ENCODE results near the gene SPPL3. TPM values are rescaled to one million over a fixed set of nuclear protein-coding genes. Genes with fewer than 3 reads are reported as not detected.
"Not testable (repeated sequence)": the region's sequence is repeated elsewhere in the genome, so short reads cannot be mapped to it uniquely, and the experiment has no call there.

SPPL3 gene
- total RNA-seq, 1 experiment from 2014 or later, result 32.5 TPM

DNA sequence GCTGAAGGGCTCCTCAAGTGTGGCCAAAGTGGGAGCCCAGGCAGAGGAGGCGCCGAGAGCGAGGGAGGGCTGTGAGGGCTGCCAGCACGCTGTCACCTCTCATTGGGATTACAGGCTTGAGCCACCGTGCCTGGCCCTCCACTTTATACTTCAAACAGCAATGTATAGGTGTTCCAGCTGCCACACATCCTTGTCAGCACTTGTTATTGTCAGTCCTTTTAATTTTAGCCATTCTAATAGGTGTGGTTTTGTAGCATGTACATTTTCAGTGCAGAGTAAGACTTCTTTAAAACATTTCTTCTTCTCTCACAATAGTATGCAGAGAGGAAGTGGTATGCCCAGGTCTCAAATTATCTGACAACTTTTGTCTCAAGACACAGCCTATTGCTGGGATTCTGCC is 46.6 kb upstream of the SPPL3 start:
- no peaks in the 10 kb centered on the region for H3K4me1 Mint-ChIP-seq
- no peak for ATAC-seq
- POLR2A ChIA-PET, result no interaction called here
- DNase-seq (ENCODE audit: low spot score), result no peak
- CTCF ChIA-PET, result no interaction called here
- H3K27me3 Mint-ChIP-seq (ENCODE audit: low read depth), result no peaks in the 10 kb centered on the region
- H3K4me3 Mint-ChIP-seq, result no peak overlapping the region
- H3K36me3 Mint-ChIP-seq, result no peaks in the 10 kb centered on the region
- peaks cover 13% of the 10 kb centered on the region for H3K9me3 Mint-ChIP-seq
- no peak overlapping the region for H3K27ac Mint-ChIP-seq
- TF ChIP-seq E2F1 (CRISPR knock-in tag; IDR thresholded peaks at IDR 0.05) (no peak), ATF1 (CRISPR knock-in tag; IDR thresholded peaks at IDR 0.05) (no peak)

GRCh38 chr12:120950260-120950799 is 46.2 kb upstream of the SPPL3 start:
- POLR2A ChIA-PET; CTCF ChIA-PET; H3K36me3 Mint-ChIP-seq; ATAC-seq; H3K27ac Mint-ChIP-seq; DNase-seq (ENCODE audit: low spot score); H3K27me3 Mint-ChIP-seq (ENCODE audit: low read depth); H3K4me3 Mint-ChIP-seq; H3K4me1 Mint-ChIP-seq: not testable (repeated sequence)
- H3K9me3 Mint-ChIP-seq, result peaks cover 11% of the 10 kb centered on the region

GRCh38 chr12:120945516-120945915 is 41.4 kb upstream of the SPPL3 start:
- DNase-seq (ENCODE audit: low spot score); ATAC-seq; H3K4me3 Mint-ChIP-seq; POLR2A ChIA-PET; H3K27me3 Mint-ChIP-seq (ENCODE audit: low read depth); H3K9me3 Mint-ChIP-seq; H3K4me1 Mint-ChIP-seq; H3K36me3 Mint-ChIP-seq: not testable (repeated sequence)
- peak overlapping the region; percentile 66; the same call in 1 of the 2 replicates for H3K27ac Mint-ChIP-seq
- CTCF ChIA-PET, result interaction anchor here (0.6 to 1.1 kb wide), 10 partner anchors 16 to 611 kb away, joined by 3 to 8 read pairs (median 3); no protein-coding TSS in a partner anchor

DNA sequence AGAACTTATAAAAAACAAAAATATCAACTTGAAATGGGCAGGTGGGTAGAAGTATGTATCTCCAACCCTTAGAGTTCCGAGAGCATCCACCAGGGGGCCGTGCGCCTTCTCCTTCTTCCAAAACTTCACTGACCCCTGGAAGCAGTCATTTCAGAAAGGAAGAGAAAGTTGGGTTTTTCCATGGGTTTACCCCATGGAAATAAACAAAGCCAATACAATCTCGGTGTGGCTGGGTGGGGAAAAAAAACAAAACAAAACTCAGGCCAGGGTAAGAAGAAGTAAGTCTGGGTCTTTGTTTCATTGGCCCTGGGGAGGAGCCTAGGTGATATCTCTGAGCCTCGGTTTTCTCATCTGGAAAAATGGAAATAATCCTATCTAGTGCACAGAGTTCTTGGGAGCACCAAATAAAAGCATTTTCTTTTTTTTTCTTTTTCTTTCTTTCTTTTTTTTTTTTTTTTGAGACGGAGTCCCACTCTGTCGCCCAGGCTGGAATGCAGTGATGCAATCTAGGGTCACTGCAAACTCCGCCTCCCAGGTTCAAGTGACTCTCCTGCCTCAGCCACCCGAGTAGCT is 40.6 kb upstream of the SPPL3 start:
- H3K4me1 Mint-ChIP-seq, result peaks cover 3% of the 10 kb centered on the region
- POLR2A ChIA-PET, result no interaction called here
- peak; percentile 81 for DNase-seq (ENCODE audit: low spot score)

GRCh38 chr12:120943482-120943881 is 39.3 kb upstream of the SPPL3 start:
- ChIA-PET POLR2A (no interaction called here), CTCF (interaction anchor here (0.9 to 1.2 kb wide), 3 partner anchors 20 to 362 kb away, joined by 3 to 5 read pairs (median 4); partner anchors contain the start of gene POP5)
- H3K27ac Mint-ChIP-seq, result no peak overlapping the region
- no peak for DNase-seq (ENCODE audit: low spot score)
- H3K36me3 Mint-ChIP-seq, result no peaks in the 10 kb centered on the region
- H3K9me3 Mint-ChIP-seq, result no peaks in the 10 kb centered on the region
- H3K27me3 Mint-ChIP-seq (ENCODE audit: low read depth), result no peaks in the 10 kb centered on the region
- peaks cover 3% of the 10 kb centered on the region for H3K4me1 Mint-ChIP-seq
- no peak for ATAC-seq
- H3K4me3 Mint-ChIP-seq, result no peak overlapping the region
- TF ChIP-seq, protein P1, sequence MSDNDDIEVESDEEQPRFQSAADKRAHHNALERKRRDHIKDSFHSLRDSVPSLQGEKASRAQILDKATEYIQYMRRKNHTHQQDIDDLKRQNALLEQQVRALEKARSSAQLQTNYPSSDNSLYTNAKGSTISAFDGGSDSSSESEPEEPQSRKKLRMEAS (CRISPR knock-in tag; IDR thresholded peaks at IDR 0.05), result no peak
- TF ChIP-seq ERG (CRISPR knock-in tag; IDR thresholded peaks at IDR 0.05), result no peak
- no peak for TF ChIP-seq ZBTB21 (CRISPR knock-in tag; IDR thresholded peaks at IDR 0.05; ENCODE audit: borderline replicate concordance)
- TF ChIP-seq, protein P2, sequence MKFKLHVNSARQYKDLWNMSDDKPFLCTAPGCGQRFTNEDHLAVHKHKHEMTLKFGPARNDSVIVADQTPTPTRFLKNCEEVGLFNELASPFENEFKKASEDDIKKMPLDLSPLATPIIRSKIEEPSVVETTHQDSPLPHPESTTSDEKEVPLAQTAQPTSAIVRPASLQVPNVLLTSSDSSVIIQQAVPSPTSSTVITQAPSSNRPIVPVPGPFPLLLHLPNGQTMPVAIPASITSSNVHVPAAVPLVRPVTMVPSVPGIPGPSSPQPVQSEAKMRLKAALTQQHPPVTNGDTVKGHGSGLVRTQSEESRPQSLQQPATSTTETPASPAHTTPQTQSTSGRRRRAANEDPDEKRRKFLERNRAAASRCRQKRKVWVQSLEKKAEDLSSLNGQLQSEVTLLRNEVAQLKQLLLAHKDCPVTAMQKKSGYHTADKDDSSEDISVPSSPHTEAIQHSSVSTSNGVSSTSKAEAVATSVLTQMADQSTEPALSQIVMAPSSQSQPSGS (CRISPR knock-in tag; IDR thresholded peaks at IDR 0.05; ENCODE audit: borderline replicate concordance, low read depth), result no peak
- TF ChIP-seq MXD4 (CRISPR knock-in tag; IDR thresholded peaks at IDR 0.05; ENCODE audit: borderline replicate concordance), result no peak
- TF ChIP-seq, protein P3, sequence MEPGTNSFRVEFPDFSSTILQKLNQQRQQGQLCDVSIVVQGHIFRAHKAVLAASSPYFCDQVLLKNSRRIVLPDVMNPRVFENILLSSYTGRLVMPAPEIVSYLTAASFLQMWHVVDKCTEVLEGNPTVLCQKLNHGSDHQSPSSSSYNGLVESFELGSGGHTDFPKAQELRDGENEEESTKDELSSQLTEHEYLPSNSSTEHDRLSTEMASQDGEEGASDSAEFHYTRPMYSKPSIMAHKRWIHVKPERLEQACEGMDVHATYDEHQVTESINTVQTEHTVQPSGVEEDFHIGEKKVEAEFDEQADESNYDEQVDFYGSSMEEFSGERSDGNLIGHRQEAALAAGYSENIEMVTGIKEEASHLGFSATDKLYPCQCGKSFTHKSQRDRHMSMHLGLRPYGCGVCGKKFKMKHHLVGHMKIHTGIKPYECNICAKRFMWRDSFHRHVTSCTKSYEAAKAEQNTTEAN (CRISPR knock-in tag; IDR thresholded peaks at IDR 0.05), result no peak

More for the DNA sequence above, 40.6 kb upstream of the SPPL3 start:
- no peak for TF ChIP-seq FOXP4 (CRISPR knock-in tag; IDR thresholded peaks at IDR 0.05)
- TF ChIP-seq, protein P4, sequence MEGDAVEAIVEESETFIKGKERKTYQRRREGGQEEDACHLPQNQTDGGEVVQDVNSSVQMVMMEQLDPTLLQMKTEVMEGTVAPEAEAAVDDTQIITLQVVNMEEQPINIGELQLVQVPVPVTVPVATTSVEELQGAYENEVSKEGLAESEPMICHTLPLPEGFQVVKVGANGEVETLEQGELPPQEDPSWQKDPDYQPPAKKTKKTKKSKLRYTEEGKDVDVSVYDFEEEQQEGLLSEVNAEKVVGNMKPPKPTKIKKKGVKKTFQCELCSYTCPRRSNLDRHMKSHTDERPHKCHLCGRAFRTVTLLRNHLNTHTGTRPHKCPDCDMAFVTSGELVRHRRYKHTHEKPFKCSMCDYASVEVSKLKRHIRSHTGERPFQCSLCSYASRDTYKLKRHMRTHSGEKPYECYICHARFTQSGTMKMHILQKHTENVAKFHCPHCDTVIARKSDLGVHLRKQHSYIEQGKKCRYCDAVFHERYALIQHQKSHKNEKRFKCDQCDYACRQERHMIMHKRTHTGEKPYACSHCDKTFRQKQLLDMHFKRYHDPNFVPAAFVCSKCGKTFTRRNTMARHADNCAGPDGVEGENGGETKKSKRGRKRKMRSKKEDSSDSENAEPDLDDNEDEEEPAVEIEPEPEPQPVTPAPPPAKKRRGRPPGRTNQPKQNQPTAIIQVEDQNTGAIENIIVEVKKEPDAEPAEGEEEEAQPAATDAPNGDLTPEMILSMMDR (IDR thresholded peaks at IDR 0.05), result peak; percentile 73
- CTCF ChIA-PET, result interaction anchor here (0.7 to 1.2 kb wide), 15 partner anchors 16 to 295 kb away, joined by 3 to 8 read pairs (median 3); no protein-coding TSS in a partner anchor
- no peak overlapping the region for H3K4me3 Mint-ChIP-seq
- ATAC-seq, result peak; percentile 89
- no peaks in the 10 kb centered on the region for H3K36me3 Mint-ChIP-seq
- peaks cover 3% of the 10 kb centered on the region; the same call in 1 of the 2 replicates for H3K9me3 Mint-ChIP-seq
- H3K27ac Mint-ChIP-seq, result peak overlapping the region; percentile 68
- H3K27me3 Mint-ChIP-seq (ENCODE audit: low read depth), result no peaks in the 10 kb centered on the region
